ENCODE measurements around the gene ADAMTS4.
"Not testable (repeated sequence)": the region's sequence is repeated elsewhere in the genome, so short reads cannot be mapped to it uniquely, and the experiment has no call there.

The ADAMTS4 gene

GRCh38 chr1:161226320-161226711, 27.5 kb upstream of the ADAMTS4 start:
- Mint-ChIP-seq H3K9me3 (no peaks in the 10 kb centered on the region), H3K4me3 (peak overlapping the region; percentile 100), H3K27me3 (no peaks in the 10 kb centered on the region), H3K27ac (peak overlapping the region; percentile 94), H3K4me1 (ENCODE audit: low read depth) (peaks cover 62% of the 10 kb centered on the region), H3K36me3 (ENCODE audit: low read depth) (peaks cover 70% of the 10 kb centered on the region)
- intact Hi-C loops (cut with micrococcal nuclease): loop anchor here (2.0 to 5.0 kb wide), 3 partner anchors 64 to 141 kb away; partner anchors contain the start of genes CFAP126 and SDHC

- H3K4me1 Mint-ChIP-seq (ENCODE audit: low read depth): peaks cover 62% of the 10 kb centered on the region
- peaks cover 70% of the 10 kb centered on the region for H3K36me3 Mint-ChIP-seq (ENCODE audit: low read depth)
- intact Hi-C loops (cut with micrococcal nuclease): loop anchor here (1.0 to 5.0 kb wide), 5 partner anchors 15 to 142 kb away; partner anchors contain the start of genes CFAP126 and SDHC
- H3K9me3 Mint-ChIP-seq: no peaks in the 10 kb centered on the region
- H3K27ac Mint-ChIP-seq: peak within 1 kb of the TSS; percentile 94
- H3K27me3 Mint-ChIP-seq: no peaks in the 10 kb centered on the region
- peak within 1 kb of the TSS; percentile 100 for H3K4me3 Mint-ChIP-seq
Measured at GRCh38 chr1:161225534-161226319, 26.9 kb upstream of the ADAMTS4 start, which contains the start of gene TOMM40L. TSS of gene TOMM40L (plus strand) at chr1:161226060. CDS start at chr1:161226490, 430 bp downstream.

- H3K4me1 Mint-ChIP-seq (ENCODE audit: low read depth): peaks cover 62% of the 10 kb centered on the region
- intact Hi-C loops (cut with micrococcal nuclease): loop anchor here (1.0 to 5.0 kb wide), 4 partner anchors 14 to 142 kb away; partner anchors contain the start of genes CFAP126 and SDHC
- H3K27me3 Mint-ChIP-seq: no peaks in the 10 kb centered on the region
- H3K36me3 Mint-ChIP-seq (ENCODE audit: low read depth): peaks cover 70% of the 10 kb centered on the region
- H3K9me3 Mint-ChIP-seq: no peaks in the 10 kb centered on the region
- H3K27ac Mint-ChIP-seq: peak overlapping the region; percentile 94
- peak overlapping the region; percentile 35 for H3K4me3 Mint-ChIP-seq
Measured at GRCh38 chr1:161225178-161225533, 26.3 kb upstream of the ADAMTS4 start.

GRCh38 chr1:161224695-161225087, 25.8 kb upstream of the ADAMTS4 start:
- peaks cover 67% of the 10 kb centered on the region for H3K4me1 Mint-ChIP-seq (ENCODE audit: low read depth)
- H3K36me3 Mint-ChIP-seq (ENCODE audit: low read depth): peaks cover 70% of the 10 kb centered on the region
- intact Hi-C loops (cut with micrococcal nuclease): loop anchor here (1.0 to 5.0 kb wide), 4 partner anchors 14 to 143 kb away; partner anchors contain the start of genes CFAP126 and SDHC

GRCh38 chr1:161223805-161224694, 25.2 kb upstream of the ADAMTS4 start:
- Mint-ChIP-seq H3K27me3 (no peaks in the 10 kb centered on the region), H3K27ac (peak overlapping the region; percentile 37), H3K4me3 (no peak overlapping the region), H3K36me3 (ENCODE audit: low read depth) (peaks cover 70% of the 10 kb centered on the region), H3K4me1 (ENCODE audit: low read depth) (peaks cover 74% of the 10 kb centered on the region), H3K9me3 (no peaks in the 10 kb centered on the region)
- intact Hi-C loops (cut with micrococcal nuclease): loop anchor here (2.0 kb wide), 1 partner anchor 13 kb away; no protein-coding TSS in a partner anchor

More at GRCh38 chr1:161224695-161225087, 25.8 kb upstream of the ADAMTS4 start:
- H3K27ac Mint-ChIP-seq: peak overlapping the region; percentile 94
- H3K27me3 Mint-ChIP-seq, H3K4me3 Mint-ChIP-seq, H3K9me3 Mint-ChIP-seq: not testable (repeated sequence)

- H3K27me3 Mint-ChIP-seq: no peaks in the 10 kb centered on the region
- peak overlapping the region; percentile 37 for H3K27ac Mint-ChIP-seq
- intact Hi-C loops (cut with micrococcal nuclease): no loop called here
- peaks cover 73% of the 10 kb centered on the region for H3K36me3 Mint-ChIP-seq (ENCODE audit: low read depth)
- no peak overlapping the region for H3K4me3 Mint-ChIP-seq
- H3K9me3 Mint-ChIP-seq: no peaks in the 10 kb centered on the region
- peaks cover 77% of the 10 kb centered on the region for H3K4me1 Mint-ChIP-seq (ENCODE audit: low read depth)
Measured at GRCh38 chr1:161222175-161223019, 23.5 kb upstream of the ADAMTS4 start.

GRCh38 chr1:161220002-161220401, 21.1 kb upstream of the ADAMTS4 start:
- intact Hi-C loops (cut with micrococcal nuclease): no loop called here

GRCh38 chr1:161219078-161219892, 20.4 kb upstream of the ADAMTS4 start:
- intact Hi-C loops (cut with micrococcal nuclease): no loop called here
- peaks cover 90% of the 10 kb centered on the region for H3K36me3 Mint-ChIP-seq (ENCODE audit: low read depth)
- H3K27ac Mint-ChIP-seq: no peak overlapping the region
- no peak overlapping the region for H3K4me3 Mint-ChIP-seq
- no peaks in the 10 kb centered on the region for H3K27me3 Mint-ChIP-seq
- H3K9me3 Mint-ChIP-seq: no peaks in the 10 kb centered on the region
- peaks cover 66% of the 10 kb centered on the region for H3K4me1 Mint-ChIP-seq (ENCODE audit: low read depth)

More at GRCh38 chr1:161220002-161220401, 21.1 kb upstream of the ADAMTS4 start:
- H3K36me3 Mint-ChIP-seq (ENCODE audit: low read depth): peaks cover 83% of the 10 kb centered on the region
- H3K4me1 Mint-ChIP-seq (ENCODE audit: low read depth): peaks cover 65% of the 10 kb centered on the region
- no peak overlapping the region for H3K4me3 Mint-ChIP-seq
- no peak overlapping the region for H3K27ac Mint-ChIP-seq
- H3K27me3 Mint-ChIP-seq: no peaks in the 10 kb centered on the region
- no peaks in the 10 kb centered on the region for H3K9me3 Mint-ChIP-seq

GRCh38 chr1:161218301-161219077, 19.6 kb upstream of the ADAMTS4 start:
- Mint-ChIP-seq H3K4me1 (ENCODE audit: low read depth) (peaks cover 66% of the 10 kb centered on the region), H3K27ac (peak overlapping the region; percentile 98)
- intact Hi-C loops (cut with micrococcal nuclease): no loop called here

GRCh38 chr1:161217831-161218230, 19.0 kb upstream of the ADAMTS4 start:
- Mint-ChIP-seq H3K4me3 (peak overlapping the region; percentile 72), H3K27me3 (no peaks in the 10 kb centered on the region), H3K9me3 (no peaks in the 10 kb centered on the region), H3K4me1 (ENCODE audit: low read depth) (peaks cover 68% of the 10 kb centered on the region), H3K36me3 (ENCODE audit: low read depth) (peaks cover 91% of the 10 kb centered on the region), H3K27ac (peak overlapping the region; percentile 98)
- intact Hi-C loops (cut with micrococcal nuclease): no loop called here

More at GRCh38 chr1:161218301-161219077, 19.6 kb upstream of the ADAMTS4 start:
- no peaks in the 10 kb centered on the region for H3K27me3 Mint-ChIP-seq
- peaks cover 91% of the 10 kb centered on the region for H3K36me3 Mint-ChIP-seq (ENCODE audit: low read depth)
- peak overlapping the region; percentile 72 for H3K4me3 Mint-ChIP-seq
- no peaks in the 10 kb centered on the region for H3K9me3 Mint-ChIP-seq

GRCh38 chr1:161216945-161217712, 18.3 kb upstream of the ADAMTS4 start:
- Mint-ChIP-seq H3K4me1 (ENCODE audit: low read depth) (peaks cover 61% of the 10 kb centered on the region), H3K9me3 (no peaks in the 10 kb centered on the region), H3K27ac (peak overlapping the region; percentile 98), H3K36me3 (ENCODE audit: low read depth) (peaks cover 91% of the 10 kb centered on the region), H3K4me3 (peak overlapping the region; percentile 100), H3K27me3 (no peaks in the 10 kb centered on the region)
- intact Hi-C loops (cut with micrococcal nuclease): no loop called here
